C4-2B (cell line): ENCODE measurements around the gene PLP1.

Source experiments
- H3K27ac ChIP-seq: fragments of 450-650 bp; 2 replicates; pipeline ENCODE4 v1.5.1; 2017
- ZFX ChIP-seq: fragments of 450-650 bp; IDR thresholded peaks from 2 replicates; pipeline ENCODE4 v1.6.1; 2017
- TF ChIP-seq, protein P1 (sequence below): fragments of 450-650 bp; conservative IDR thresholded peaks from 2 replicates; pipeline ENCODE4 v1.5.1; 2017; ENCODE audit warnings: mild to moderate bottlenecking

Gene PLP1

DNA sequence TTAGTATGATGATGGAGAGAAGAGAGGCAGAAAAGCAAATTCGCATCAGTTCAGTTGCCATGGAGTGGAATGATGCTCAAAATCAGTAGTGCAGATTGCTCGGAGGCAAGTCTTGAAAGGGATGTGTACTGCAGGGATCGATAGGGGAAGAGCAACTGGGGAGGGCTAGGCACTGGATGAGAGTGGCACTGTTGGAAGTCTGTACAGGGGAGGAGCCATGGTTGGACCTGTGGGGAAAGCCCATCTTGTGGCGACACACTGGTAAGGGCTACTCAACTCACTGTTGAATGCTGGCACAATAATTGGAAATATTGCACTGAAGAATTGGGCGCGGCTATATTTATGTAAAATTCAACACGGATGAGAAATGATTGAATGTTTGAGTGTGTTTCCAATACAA is 54.2 kb downstream of the PLP1 start:
- TF ChIP-seq, protein P1, sequence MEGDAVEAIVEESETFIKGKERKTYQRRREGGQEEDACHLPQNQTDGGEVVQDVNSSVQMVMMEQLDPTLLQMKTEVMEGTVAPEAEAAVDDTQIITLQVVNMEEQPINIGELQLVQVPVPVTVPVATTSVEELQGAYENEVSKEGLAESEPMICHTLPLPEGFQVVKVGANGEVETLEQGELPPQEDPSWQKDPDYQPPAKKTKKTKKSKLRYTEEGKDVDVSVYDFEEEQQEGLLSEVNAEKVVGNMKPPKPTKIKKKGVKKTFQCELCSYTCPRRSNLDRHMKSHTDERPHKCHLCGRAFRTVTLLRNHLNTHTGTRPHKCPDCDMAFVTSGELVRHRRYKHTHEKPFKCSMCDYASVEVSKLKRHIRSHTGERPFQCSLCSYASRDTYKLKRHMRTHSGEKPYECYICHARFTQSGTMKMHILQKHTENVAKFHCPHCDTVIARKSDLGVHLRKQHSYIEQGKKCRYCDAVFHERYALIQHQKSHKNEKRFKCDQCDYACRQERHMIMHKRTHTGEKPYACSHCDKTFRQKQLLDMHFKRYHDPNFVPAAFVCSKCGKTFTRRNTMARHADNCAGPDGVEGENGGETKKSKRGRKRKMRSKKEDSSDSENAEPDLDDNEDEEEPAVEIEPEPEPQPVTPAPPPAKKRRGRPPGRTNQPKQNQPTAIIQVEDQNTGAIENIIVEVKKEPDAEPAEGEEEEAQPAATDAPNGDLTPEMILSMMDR: no peak
- no peak for TF ChIP-seq ZFX
- no peak overlapping the region for H3K27ac ChIP-seq

DNA sequence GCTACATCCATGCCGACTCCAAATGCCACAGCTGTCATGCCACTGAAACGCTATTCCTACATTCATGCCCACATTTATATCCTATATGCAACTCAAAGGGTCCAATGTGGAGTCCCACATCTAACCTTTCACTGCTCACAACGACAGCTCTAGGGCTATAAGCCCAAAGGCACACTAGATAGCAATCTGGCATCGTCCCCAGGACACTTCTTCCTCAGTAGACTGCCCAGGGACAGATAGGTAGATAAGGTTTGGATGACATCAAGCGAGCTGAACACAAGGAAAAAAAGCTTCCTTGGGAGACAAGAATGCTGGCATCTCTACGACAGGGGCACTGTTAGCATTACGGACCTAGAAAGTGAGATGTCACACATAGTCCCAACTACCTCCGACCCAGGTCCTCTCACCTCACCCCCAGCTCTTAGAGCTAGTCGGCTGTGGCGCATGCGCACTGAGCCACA is 54.7 kb downstream of the PLP1 start:
- H3K27ac ChIP-seq: peak overlapping the region; percentile 55
- TF ChIP-seq ZFX: no peak
- TF ChIP-seq, protein P1: no peak

DNA sequence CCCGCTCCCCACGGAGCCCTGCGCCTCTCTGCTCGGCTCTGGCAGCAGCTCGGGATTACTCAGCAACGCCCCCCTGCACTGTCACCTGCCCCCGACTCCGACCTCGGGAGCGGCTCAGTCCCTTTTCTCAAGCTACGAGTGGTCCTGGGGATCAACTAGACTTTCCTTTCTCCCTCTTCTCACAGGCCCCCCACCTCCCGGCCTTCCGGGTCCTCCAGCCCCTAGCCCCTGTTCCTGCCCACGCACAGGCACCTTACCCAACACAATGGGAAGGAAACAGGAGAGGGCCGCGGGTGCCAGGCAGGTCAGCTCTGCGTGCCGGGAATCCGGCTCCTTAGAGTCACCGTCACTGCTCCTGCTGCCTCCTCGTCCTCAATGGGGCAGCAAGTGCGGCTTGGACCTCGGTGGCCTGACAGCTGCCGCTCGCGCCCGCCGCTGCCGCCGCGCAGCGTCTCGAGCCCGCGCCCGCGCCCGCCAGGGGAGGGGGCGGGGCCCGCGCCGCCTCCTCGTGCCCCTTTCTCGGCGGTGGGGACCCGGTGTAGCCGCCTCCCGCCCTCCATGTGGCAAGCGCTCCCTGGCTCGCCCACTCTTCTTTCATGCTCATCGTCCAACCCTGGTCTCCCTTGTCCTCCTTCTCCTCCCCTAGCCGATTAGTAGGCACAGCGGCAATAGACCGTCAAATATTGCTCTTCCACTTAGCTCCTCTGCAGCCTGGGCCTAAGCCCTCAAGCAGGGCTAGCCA is 55.3 kb downstream of the PLP1 start, which contains the start of gene RAB9B:
RAB9B (minus strand) TSS at position 455 of the 742 bp plus-strand sequence. CDS start 6,473 bp downstream, outside the sequence.
- TF ChIP-seq ZFX: peak; percentile 19; the same call in 1 of the 2 replicates
- TF ChIP-seq, protein P1: no peak
- peak within 1 kb of the TSS; percentile 55 for H3K27ac ChIP-seq

DNA sequence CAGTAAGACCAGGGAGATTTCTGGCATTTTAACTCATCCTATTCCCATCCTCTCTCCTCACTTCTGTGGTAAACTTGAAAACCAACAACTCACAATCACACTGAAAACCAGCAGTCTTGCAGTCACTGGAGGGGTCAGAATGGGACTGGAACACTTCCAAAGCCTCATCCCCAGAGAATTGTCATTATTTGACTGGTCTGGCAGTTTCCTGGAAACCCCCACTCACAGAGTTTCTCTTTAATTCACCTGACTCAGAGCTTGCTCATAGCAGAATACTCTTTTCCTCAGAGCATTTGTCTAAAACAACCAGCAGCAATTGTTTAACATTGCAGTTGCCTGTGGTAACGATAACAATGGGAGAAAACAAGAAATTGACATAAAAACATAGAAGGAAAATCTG is 62.8 kb downstream of the PLP1 start:
- TF ChIP-seq ZFX: no peak
- TF ChIP-seq, protein P1: no peak
- H3K27ac ChIP-seq: no peak overlapping the region
